HG02852 (cell line): Measurements from ENCODE around the gene SDHB.

Experiments used
- ATAC-seq: cut with Tn5 transposase; IDR thresholded peaks from one replicate; pipeline ENCODE4 v1.9.1; 2021; ENCODE audit warnings: mild to moderate bottlenecking, moderate library complexity; ENCODE audit not compliant: unreplicated experiment

Gene SDHB

DNA sequence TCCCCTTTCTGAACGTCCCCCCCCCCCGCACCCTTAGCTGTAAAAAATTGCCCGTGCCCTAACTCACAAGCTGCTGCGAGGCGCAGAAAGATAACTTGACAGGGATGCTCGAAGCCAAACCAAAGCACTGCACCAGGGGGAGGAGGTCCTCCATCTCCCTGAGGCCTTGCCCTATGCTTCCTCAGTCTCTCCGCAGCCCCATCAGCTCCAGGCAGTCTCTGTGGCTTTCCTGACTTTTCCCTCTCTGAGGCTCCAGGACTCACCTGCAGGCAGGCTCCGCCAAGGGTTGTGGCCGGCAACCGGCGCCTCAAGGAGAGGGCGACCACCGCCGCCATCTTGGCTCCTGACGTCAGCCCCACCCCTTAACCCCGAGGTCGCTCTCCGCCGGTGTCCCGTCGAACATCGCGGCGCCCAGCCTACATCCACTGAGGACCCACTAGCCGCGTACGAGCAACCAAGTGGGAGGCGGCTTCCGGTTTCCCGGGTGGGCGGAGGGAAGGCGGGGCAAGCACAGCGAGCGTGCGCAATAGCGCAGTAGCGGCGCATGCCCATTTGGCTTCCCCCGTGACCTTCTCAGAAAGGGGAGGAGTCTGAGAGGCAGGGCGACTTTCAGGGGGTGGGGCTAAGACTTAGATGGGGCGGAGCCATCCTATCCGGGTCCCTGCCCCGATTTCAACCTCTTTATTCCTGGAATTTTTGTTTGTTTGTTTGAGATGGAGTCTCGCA, at the start of gene SDHB:
Gene SDHB (minus strand): TSS at position 348 of the 726 bp plus-strand sequence. CDS start 13 bp downstream, at position 335.
- ATAC-seq = peak; percentile 97

GRCh38 chr1:17102232-17102631, 48.4 kb upstream of the SDHB start:
- ATAC-seq = no peak

DNA sequence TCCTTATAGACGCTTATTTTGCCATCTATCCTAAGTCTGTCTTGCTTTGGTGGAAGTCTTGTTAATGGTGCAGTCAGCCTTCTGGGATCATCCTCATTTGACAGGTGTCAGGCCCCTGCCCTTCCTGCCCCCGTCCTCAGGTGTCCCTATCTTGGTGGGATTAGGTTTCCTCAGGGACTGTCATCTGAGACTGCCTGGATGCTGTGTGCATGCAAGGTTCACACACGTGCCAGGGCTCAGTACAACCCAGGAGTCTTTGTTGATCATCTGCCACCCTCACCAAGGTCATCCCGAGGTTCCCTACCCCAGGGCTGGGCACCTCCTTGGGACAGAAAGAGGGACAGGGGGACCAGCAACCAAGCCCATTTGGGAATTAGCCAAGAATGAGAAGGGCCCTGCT, 47.4 kb upstream of the SDHB start:
- no peak for ATAC-seq

GRCh38 chr1:17099616-17100340, 45.9 kb upstream of the SDHB start:
- no peak for ATAC-seq

DNA sequence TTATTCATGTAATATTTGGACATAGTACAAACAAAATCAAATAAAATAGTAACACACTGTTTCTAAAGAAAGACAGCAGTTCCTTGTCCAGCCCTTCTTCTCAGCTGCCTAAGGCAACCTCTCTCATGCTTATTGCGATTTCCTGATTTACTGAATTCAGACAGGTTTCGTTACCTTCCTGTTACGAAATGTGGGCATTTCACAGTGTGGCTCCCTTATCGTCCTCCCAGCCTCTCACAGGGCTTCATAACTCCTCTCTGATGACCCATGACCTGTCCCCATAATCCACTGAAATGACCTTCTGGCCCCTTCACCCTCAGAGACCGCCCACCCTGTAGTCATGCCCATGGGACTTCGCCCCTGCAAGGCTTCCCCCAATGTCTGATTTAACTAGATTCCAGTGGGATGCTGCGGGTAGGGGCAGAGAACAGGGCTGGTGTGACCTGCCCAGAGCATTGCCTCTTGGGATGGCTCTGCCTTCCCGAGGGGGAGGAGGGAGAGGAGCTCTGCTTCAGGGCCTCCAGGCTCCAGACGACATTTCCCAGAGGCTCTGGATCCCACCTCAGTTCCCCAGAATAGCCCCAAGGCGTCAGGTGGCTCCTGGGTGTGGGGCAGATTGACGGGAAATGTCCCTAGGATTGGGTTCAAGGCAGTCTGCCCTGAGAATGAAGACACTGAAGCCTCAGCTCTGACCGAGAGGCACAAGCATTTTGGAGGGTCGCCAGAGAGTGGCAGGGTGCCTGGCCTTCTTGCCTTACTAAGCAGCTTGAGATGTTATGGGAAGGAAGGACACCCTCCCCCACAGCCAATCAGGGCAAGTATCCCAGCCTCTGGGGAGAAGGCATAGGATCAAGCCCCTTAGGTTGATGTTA, 44.9 kb upstream of the SDHB start:
- no peak for ATAC-seq

GRCh38 chr1:17097787-17098186, 44.0 kb upstream of the SDHB start:
- ATAC-seq = no peak

DNA sequence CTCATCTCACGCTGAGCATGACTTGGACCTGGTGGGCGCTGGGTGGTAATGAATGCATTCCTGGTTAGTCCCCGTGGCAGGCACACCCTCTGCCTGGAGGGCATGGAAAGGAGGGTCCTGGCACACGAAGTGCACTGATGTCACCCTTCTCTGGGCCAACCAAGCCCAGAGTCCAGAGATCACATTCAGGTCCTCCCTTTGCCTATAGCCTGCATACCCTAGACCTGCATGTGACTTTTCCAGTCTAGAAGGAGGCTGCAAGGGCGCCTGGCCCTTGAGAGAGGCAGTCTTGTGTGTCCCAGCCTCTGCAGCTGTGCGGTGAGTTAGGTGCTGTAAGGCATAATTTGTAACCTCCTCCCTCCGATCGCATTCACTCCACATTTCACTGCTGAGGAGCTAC, 43.3 kb upstream of the SDHB start:
- no peak for ATAC-seq

GRCh38 chr1:17096584-17096983, 42.8 kb upstream of the SDHB start:
- no peak for ATAC-seq

DNA sequence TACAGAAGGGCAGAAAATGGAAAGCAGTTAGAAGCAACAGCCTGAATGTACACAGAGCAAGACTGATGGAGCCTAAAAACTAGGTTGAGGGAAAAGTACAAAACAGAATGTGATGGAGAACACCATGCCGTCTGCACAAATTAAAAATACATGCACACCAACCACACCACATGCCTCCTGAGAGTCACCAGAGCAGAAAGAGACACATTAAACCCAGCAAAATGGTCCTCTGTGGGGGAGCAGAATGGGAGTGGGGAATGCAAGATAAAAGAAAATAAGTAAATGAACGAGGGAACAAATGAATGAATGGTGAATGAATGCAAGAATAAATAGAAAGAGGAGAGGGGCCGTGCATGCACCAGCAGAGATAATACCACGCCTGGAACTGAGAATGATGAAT, 41.3 kb upstream of the SDHB start:
- ATAC-seq = no peak

DNA sequence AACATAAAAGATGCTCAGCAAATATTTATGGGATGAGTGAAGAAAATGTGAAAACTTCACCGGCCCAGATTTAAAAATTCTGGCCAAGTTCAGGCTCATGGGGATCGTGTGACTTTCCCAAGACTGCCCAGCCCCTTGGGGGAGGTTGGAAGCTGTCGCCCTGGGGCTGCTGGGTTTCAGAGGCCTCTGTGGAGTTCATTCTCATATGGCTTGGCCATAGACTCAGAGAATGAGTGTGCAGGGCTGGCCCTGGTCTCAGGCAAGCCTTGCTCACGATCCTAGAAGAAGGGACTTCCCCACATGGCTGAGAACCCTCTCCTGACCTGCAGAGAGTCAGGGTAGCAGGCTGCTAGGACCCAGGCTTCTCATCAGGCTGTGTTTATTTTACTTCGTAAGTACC, 40.8 kb upstream of the SDHB start:
- no peak for ATAC-seq

DNA sequence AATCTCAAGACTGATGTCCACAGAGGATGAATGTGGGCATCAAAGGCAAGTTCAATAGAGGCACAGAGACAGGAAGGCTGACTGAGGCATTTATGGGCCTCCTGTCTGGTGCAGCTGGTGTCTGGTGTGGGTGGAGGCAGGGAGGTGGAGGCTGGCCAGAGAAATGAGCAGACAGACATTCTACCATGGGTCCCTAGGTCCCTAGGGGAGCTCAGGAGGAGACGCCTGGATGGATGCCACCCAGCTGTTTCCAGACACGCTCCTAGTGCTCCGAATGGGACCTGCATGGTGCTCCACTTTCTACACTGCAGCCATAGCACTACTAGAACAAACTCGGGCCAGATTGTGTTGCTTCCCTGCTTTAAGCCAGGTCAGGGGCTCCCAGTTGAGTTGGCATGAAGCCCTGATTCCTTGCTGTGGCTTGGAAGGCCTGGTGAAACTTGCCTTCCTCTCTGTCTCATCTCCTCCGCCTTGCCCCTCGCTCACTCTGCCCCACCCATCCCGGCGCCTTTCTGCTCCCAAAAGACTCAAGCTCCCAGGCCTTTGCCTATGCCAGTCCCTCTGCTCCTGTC, 40.1 kb upstream of the SDHB start:
- no peak for ATAC-seq

- no peak for ATAC-seq
Measured at GRCh38 chr1:17091252-17091651, 37.4 kb upstream of the SDHB start.

DNA sequence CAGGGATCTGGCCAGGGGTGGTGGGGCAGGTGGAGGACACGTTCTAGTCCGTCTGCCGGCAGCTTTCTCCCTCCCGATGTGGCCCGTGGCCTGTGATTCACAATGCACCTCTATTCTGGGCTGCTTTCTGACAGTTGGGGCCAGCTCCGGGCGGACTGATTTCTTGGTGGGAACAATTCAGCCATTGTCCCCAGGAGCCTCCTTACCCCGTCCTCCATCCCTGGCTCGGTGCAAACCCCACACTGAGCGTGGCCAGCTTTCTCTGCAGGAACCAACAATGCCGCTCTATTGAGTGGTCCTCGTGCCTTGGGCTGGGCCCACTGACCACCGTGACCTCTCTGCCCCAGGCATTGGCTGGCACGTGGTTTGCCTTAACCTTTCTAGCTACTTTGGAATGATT, 35.7 kb upstream of the SDHB start:
- ATAC-seq = no peak

DNA sequence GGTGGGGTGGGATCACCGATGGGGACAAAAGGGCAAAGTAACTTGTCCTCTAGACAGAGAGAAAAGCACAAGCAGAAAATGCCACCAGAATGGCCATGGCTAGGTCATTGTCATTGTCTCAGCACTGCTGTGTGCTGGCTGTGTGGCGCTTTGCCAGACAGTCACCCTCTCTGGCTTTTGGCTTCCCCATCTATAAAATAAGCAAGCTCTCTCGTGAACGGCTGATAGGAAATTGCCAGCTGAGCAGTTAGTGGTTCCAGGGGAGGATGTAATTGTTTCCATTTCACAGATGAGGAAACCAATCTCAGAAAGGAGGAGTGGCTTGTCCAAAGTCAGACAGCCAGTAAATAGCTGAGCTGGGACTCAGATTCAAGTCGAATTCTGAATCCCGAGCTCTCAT, 32.9 kb upstream of the SDHB start:
- ATAC-seq = no peak

DNA sequence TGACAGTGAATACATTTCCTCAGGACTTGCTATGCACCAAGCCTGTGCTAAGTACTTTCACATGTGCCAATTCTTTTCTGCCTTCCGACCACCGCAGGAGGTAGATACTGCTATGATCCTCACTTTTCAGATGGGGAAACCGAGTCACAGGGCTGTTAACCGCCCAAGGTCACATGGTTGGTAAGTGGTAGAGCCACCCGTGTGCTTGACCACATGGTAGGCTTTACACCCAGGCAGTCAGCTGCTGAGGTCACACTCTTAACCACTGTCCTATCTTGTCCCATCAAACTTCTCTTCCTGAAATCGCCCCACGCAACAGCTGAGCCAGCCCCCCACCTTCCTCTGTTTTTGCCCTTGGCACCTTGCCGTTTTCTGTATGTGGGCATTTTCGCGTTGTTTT, 31.0 kb upstream of the SDHB start:
- ATAC-seq = no peak

GRCh38 chr1:17082761-17083160, 28.9 kb upstream of the SDHB start:
- ATAC-seq = no peak

- no peak for ATAC-seq
Measured at GRCh38 chr1:17081439-17081838, 27.6 kb upstream of the SDHB start.

GRCh38 chr1:17080880-17081279, 27.0 kb upstream of the SDHB start:
- ATAC-seq = no peak

GRCh38 chr1:17080085-17080759, 26.4 kb upstream of the SDHB start:
- ATAC-seq = no peak

GRCh38 chr1:17078991-17079868, 25.4 kb upstream of the SDHB start:
- ATAC-seq = no peak
